Posterior vena cava (tissue), 2 donors: ENCODE measurements around the gene ALAS1. TPM values are rescaled to one million over a fixed set of nuclear protein-coding genes. Genes with fewer than 3 reads are reported as not detected.
"Not testable (repeated sequence)": the region's sequence is repeated elsewhere in the genome, so short reads cannot be mapped to it uniquely, and the experiment has no call there.

Experiments used
- DNase-seq: peaks from one replicate; pipeline ENCODE4 v3.0.0-alpha.2; 2020; ENCODE audit warnings: low spot score
- intact Hi-C, 2 donors: fragments of 100-400 bp; cut with DNase I; formaldehyde crosslinking; loops; one replicate each; pipeline versions ENCODE4 v1.14.1 to v1.14.2; 2022 to 2023
- total RNA-seq, 2 donors: library from RNA; stranded (reverse); fragmentation: NEBNext Ultra II Directional; extraction: Animal tissue kit (Norgen Biotek cat#: 25700); gene quantifications; one replicate each; pipeline ENCODE4 v1.2.1, GENCODE V29; 2021
- donor health status: DM: yes; HTN: yes; CAD: no.
- donor health status: DM: yes; HTN: yes; CAD: no.

Gene ALAS1
- total RNA-seq, 2 donors from 2014 or later = 28.5 to 31.4 TPM

DNA sequence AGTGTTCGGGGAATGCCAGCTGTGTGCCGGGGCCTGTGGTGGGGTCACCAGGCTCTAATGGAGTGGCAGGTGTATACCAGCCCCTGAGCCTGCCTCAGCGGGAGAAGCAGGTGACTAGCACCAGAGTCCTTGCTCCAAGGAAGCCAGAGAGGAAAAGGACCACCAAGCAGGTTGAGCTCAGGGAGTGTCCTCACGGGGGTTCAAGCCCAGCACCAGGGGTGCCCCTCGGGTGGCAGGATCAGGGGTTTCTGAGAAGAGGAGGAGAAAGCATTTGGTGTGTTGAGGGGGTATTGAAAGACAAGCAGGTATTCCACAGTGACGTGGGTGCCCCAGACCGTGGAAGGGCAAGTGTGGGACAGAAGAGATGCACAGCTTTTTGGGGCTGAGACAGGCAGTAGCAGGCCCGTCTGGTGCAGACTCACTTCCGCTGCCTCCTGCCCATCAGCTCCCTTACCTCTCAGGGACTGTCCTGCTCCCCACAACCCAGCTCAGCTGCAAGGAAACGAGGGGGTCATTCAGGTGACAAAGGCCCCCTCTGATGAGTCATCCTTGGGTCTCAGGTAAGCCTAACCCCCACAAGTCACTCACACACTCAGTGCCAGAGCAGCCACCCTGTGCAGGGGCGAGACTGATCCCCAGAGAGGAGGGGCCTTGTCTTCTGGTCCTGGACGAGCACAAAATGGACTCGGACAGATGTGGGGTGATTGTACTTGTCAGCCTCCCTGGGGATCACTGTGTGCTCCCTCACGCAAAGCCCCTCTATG is 22.4 kb upstream of the ALAS1 start:
- DNase-seq = peak; percentile 58
- intact Hi-C loops = no loop called here

DNA sequence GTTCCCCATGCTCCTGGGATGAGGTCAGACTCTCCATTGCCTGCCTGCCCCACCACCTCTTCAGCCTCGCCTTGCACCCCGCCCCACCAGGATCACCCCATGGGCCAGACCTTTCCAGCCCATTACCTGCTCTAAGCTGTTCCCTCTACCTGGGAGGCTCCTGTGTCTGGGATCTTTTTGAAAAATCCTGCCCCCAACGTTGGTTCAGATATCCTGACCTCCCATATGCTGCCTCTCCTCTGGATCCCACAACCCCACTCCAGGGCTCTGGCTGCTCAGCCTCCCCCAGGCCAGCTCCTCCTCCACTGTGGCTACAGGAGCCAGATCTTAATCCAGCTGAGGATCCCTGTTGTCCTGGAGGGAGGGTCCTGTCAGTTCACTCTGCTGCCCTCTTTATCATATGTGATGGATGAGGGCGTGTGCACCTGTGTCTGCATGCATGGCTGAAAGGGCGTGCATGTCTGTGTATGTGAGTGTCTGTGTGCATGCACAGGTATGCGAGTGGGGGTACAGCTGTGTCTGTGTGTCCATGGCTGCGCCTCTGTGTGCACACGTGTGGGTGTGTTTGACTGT is 21.7 kb upstream of the ALAS1 start:
- intact Hi-C loops = no loop called here
- peak; percentile 55 for DNase-seq

DNA sequence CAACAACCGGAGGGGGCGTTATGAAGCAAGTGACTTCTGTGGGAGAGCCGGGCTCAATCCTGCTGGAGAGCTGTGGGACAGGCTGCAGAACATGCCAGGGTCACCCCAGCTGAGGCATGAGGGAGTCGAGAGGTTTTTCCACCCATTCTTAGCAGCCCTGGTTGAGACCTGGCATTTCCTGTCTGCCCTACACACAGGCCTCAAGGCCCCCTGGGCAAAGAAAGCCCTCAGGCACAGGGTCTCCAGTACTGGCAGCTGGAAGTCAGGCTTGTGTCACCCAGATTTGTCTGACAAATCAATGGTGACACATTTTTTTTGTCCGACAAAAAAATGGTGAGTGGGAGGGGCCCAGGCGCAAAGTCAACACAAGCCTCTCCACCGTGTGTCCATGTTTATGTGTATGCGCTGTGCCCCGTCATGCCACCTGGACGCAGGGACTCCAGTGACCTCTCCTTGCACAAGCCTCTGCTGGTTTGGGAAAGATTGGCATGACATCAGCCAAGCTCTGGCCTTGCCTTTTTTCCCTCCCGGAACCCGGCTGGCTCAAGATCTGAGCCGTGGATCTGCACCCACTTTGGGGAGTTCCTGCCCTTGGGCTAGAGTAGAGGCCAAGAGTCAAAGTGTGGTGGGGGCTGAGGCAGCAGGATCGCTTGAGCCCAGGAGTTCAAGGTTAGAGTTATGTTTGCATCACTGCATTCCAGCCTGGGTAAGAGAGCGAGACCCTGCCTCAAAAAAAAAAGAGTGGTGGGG is 20.8 kb upstream of the ALAS1 start:
- intact Hi-C loops = no loop called here
- peak; percentile 64 for DNase-seq

DNA sequence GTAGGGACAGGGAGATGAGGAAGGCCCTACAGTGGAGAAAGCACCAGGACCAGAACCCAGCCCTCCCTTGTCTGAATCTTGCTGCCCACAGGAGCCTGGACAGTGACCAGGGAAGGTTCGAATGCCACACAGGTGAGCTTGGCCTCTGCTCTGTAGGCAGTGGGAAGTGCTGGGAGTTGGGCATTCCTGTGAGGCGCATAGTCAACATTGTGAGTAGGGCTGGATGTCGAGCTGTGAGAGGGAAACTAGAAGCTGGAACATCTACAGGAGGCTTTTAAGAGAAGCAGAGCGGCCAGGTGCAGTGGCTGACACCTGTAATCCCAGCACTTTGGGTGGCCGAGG is 20.3 kb upstream of the ALAS1 start:
- intact Hi-C loops = no loop called here
- DNase-seq = no peak

DNA sequence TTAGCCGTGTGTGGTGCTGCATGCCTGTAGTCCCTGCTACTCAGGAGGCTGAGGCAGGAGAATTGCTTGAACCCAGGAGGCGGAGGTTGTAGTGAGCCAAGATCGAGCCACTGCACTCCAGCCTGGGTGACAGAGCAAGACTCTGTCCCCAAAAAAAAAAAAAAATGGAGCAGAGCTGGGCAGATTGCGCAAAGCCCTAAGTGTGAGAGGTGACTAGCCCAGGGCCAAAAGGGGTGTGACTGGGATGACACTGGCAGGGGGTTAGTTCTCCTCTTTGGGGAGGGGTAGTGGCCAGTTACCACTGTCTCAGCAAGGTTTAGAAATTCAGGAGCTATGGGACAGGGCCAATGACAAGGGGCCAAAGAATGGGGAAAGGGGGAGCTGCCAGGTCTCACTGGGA is 19.8 kb upstream of the ALAS1 start:
- DNase-seq, intact Hi-C loops: not testable (repeated sequence)

DNA sequence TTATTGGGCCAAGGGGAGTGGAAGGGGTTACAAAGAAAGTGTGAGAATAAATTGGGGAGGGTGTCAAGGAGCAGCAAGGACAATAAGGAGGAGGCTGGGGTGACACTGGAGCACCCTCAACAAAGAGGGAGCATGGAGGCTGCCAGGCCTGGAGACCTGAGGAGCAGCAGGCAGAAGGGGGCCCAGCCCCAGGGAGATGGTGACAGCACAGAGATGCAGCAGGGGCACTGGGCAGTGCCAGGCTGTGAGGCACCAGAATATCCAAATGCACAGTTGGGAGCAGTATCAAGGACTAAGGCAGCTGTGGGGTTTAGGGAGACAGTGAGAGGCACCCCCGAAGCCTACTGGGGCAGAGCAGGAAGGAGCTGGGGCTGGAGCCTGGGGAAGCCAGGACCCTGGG is 19.4 kb upstream of the ALAS1 start:
- intact Hi-C loops = no loop called here

DNA sequence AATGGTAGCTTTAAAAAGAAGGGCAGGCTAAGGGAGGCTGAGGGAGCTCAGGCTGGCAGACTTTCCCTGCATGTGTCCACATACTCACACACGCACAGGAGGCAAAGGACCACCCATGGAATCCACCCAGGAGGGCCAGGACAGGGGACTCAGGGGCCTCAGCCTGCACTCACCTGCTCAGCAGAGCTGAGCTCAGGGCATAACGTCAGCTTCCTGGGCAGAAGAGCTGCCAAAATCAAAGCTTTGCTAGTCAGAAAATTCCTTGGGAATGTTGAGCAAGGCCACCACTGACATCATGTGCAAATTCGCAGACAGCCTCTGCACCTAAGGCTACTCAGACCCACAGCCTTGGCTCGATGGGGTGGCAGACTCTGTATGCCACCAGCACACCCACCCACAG is 16.4 kb upstream of the ALAS1 start:
- peak; percentile 37 for DNase-seq
- intact Hi-C loops = no loop called here

More for the DNA sequence above, 19.4 kb upstream of the ALAS1 start:
- no peak for DNase-seq

DNA sequence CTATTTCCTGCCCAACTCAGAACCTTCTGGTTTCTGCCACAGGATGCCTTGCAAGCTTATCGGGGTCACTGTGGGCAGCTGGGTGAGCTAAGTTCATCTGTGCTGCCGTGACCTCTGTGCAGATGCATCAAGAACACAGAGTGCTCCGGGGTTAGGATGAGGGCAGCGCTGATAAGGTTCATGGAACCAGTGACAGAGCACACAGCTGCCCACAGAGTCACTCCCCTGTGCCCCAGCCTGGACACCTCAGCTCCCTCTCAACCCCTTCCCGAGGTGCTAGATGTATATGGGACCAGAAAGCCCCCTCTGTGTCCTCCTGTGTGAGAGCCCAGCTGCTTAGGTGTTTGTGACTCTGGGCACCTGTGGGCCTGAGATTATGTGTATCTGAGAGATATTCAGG is 15.8 kb upstream of the ALAS1 start:
- peak; percentile 74 for DNase-seq
- intact Hi-C loops = no loop called here

DNA sequence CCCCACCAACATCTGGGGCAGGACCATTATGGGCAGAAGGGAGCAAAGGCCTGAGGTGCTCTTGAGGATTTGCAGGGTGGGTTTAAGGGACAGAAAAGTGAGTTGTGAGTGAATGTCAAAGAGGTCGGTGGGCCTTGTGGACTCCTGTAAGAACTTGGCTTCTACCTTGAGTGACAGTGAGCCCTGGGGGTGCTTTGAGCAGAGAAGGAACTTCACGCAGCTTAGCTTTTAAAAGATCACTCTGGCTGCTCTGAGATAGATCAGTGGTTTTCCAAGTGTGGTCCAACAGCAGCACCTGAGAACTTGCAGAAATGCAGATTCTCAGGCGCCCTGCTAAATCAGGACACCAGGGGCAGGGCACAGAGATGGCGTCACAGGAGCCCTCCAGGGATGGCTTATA is 15.3 kb upstream of the ALAS1 start:
- peak; percentile 50 for DNase-seq
- intact Hi-C loops = no loop called here

DNA sequence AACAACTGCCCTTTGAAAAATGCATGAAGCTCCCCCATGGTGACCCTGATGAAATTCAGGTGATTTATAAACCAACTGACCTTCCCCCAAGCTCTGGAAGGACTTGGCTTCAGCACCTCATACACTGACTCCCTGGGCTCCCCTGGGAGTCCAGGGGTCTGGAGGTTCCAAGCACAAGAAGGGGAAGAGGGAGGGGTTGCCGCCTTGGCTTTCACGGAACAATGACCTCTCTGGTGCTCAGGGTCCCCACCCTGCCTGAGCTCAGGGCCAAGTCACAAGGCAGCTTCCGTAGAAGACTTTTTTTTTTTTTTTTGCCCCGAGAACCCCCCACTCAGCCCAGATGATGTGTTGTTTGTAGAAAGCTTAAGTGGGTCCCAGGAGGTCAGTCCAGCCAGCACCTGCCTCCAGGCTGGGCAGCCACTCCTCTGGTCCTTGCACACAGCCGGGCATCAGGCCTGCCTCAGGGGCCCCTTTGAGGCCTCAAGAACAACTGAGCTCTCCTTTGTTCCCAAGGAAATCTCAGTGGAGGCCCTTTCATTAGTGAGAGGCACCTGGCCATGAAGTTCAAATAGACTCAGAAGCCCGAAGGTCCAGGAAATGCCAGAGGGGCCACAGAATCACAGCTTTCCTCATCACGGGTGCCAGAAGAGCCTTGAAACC is 14.0 kb upstream of the ALAS1 start:
- intact Hi-C loops = no loop called here
- DNase-seq = peak; percentile 32

DNA sequence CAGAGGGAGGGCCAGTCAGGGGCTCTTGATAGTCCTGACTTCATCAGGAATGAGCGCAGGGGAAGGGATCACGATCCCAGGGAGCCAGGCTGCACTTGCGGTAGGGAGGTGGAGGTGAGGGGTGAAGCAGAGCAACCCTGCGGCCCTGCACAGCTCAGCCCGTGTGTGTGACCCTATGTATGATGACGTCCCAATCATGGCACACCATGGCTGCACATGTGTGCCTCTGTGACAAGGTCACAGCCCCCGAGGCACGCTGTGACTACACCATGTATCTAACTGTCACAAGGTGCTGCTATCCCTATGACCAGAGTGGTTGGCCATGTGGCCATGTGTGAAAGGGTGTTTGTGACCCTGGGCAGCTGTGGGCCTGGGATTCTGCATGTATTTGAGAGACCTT is 13.3 kb upstream of the ALAS1 start:
- intact Hi-C loops = no loop called here
- peak; percentile 61 for DNase-seq

DNA sequence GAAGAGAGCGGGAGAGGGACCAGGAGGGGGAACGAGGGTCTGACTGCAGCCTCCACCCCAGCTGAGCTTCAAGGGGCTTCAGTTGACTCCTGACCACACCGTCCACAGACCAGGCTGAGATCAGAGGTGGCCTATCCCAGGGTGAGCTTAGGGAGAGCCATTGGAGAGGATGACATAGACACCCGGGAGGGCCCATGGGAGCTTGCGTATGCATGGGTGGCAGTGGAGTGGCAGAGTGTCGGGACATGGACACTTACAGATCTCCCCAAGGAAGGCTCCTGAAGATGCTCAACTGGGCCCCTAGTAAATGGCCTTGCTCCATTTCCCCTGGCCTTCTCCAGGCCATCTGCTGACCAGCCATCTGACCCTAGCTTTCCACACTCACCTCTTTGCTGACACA is 12.6 kb upstream of the ALAS1 start:
- DNase-seq = no peak
- intact Hi-C loops = no loop called here

DNA sequence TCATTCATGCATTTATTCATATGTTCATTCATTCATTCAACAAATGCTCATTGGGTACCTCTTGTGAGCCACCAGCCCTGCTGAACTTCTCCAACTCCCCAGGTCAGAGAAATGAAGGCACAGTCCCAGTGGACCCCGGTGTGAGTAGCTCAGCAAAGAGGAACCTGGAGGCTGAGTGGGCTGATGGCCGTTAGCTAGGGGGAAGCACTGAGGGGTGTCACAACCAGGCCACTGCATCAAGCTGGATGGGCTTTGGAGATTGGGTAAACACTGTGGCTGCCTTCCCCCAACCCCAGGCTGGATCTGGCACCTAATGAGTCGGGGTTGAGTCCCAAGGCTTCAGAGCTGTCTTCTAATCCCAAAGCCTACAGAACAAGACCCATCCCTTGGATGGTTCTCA is 12.1 kb upstream of the ALAS1 start:
- no peak for DNase-seq
- intact Hi-C loops = no loop called here

DNA sequence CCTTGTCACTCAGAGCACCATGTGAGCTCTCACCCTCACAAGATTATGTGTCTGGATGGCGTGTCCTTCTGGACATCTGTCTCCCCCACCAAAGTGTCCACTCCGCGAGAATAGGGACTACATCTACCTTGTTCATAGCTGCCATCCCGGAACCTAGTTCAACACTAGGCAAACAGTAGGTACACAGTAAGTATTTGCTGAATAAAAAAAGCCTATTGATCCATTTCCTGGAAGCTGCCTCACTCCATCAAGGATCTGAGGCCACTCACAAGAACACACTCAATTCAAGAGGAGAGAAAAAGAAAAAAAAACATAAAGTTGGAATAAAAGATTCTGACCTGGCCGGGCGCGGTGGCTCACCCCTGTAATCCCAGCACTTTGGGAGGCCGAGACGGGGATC is 11.2 kb upstream of the ALAS1 start:
- intact Hi-C loops = no loop called here
- DNase-seq = no peak

DNA sequence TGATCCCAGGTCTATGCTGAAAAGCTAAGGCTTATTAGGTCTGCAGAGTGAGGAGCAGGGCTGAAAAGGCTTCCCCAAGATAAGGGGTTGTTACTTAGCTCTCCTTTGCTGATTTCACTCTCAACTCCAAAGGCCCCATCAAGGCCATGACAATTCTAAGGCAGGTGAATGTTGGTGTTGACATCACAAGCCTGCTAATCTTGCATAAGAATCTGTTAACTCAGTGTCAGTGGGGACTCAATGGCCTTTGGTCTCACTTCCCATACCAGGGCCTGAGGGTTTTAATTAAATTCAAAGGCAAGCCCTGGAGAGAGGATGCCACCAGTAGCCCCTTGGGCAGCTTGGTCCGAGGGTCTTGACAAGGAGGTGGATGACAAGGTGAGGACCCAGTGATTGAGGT is 9.4 kb upstream of the ALAS1 start:
- no peak for DNase-seq
- intact Hi-C loops = no loop called here

DNA sequence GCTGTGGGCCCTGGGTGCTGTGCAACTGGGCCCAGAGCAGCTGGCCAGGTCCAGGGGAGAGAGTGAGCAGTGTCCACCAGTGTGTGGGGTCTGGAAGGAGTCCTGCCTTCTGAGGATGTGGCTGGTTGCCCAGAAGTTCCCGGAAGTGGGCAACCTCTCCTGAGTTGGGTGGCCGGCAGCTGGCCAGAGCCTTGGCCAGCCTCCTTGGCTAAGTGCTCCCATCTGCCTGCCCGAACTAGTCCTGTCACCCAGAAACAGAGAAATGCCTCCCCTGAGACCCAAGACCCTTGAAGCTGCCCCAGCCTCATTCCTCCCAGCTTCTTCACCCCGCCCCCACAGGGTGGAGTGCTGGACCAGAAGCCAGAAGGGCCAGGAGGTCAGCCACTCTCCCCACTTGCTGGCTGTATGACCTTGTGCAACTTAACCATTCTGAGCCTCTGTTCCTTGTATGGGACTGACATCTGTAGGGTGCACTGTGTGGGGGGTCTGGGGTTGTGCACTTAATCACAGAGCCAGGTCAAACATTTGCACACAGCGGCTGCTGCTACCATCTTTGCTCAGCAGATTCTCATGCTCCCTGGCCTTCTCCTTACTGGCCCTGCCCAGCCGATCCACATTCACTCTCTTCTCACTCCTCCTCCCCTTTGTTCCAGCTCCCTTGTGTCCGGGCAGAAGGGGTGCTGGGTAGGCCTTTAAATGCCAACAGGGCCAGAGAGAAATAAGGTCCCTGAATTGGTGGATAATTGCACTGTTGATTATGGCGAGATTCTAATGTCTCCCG is 7.5 kb upstream of the ALAS1 start:
- intact Hi-C loops = loop anchor here in 1 of 2 donors (5.0 kb wide), 1 partner anchor 33 kb away; no protein-coding TSS in a partner anchor
- peak; percentile 86 for DNase-seq

DNA sequence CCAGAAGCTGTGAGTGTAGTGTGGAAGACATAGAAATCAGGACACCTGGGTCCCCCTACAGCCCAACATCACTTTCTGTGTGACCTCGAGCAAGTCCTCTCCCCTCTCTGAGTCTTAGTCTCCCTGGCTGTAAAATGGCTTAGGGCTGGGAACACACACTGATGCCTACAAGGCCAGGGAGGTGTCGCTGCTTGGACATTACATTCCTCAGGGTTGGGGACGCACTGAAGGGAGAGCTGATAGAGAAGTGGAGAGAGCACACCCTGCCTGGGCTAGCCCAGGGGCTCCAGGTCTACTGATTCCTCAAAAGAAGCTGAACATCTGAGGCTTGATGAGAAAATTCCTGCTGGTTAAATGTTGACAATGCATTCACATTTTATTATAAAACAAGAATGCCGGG is 6.3 kb upstream of the ALAS1 start:
- DNase-seq = no peak
- intact Hi-C loops = loop anchor here in 1 of 2 donors (5.0 kb wide), 1 partner anchor 34 kb away; no protein-coding TSS in a partner anchor

DNA sequence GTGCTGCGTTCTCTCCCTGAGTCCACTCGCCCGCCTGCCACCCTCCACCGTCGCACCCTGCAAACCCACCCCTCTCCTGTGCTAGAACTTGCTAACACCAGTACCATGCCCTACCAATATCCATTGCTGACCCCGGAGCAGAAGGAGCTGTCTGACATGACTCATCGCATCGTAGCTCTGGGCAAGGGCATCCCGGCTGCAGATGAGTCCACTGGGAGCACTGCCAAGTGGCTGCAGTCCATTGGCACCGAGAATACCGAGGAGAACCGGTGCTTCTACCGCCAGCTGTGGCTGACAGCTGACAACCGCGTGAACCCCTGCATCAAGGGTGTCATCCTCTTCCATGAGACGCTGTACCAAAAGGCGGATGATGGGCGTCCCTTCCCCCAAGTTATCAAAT is 4.9 kb upstream of the ALAS1 start:
- DNase-seq = no peak
- intact Hi-C loops = loop anchor here in 1 of 2 donors (5.0 kb wide), 1 partner anchor 36 kb away; no protein-coding TSS in a partner anchor
